ENCODE measurements around the gene ZHX3. TPM values are rescaled to one million over a fixed set of nuclear protein-coding genes. Genes with fewer than 3 reads are reported as not detected.

Gene ZHX3
- total and polyA plus RNA-seq, 4 donors, result 3.2 to 30.0 (median 8.0) TPM

- TF ChIP-seq RXRA (IDR thresholded peaks at IDR 0.05) (no peak), EGR1 (IDR thresholded peaks at IDR 0.05; ENCODE audit: low read depth in 2 of 2) (no peak), TAF1 (conservative IDR thresholded peaks at IDR 0.05) (no peak), CTCF (IDR thresholded peaks at IDR 0.05; ENCODE audit: low read depth, low read length, missing input control) (no peak), NR2F2 (IDR thresholded peaks at IDR 0.05) (no peak), GABPA (IDR thresholded peaks at IDR 0.05 in 1 of 2, conservative IDR thresholded peaks at IDR 0.05 in 1 of 2) (no peak), FOXA1 (IDR thresholded peaks at IDR 0.05) (no peak), RAD21 (IDR thresholded peaks at IDR 0.05) (no peak), FOXA2 (IDR thresholded peaks at IDR 0.05) (no peak), YY1 (IDR thresholded peaks at IDR 0.05) (no peak), SP1 (IDR thresholded peaks at IDR 0.05) (no peak), HNF4G (IDR thresholded peaks at IDR 0.05) (no peak), JUND (IDR thresholded peaks at IDR 0.05) (no peak)
- TF ChIP-seq, protein P1, sequence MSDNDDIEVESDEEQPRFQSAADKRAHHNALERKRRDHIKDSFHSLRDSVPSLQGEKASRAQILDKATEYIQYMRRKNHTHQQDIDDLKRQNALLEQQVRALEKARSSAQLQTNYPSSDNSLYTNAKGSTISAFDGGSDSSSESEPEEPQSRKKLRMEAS (IDR thresholded peaks at IDR 0.05), result no peak
- TF ChIP-seq, protein P2, sequence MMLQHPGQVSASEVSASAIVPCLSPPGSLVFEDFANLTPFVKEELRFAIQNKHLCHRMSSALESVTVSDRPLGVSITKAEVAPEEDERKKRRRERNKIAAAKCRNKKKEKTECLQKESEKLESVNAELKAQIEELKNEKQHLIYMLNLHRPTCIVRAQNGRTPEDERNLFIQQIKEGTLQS (IDR thresholded peaks at IDR 0.05), result no peak
- TF ChIP-seq, protein P3, sequence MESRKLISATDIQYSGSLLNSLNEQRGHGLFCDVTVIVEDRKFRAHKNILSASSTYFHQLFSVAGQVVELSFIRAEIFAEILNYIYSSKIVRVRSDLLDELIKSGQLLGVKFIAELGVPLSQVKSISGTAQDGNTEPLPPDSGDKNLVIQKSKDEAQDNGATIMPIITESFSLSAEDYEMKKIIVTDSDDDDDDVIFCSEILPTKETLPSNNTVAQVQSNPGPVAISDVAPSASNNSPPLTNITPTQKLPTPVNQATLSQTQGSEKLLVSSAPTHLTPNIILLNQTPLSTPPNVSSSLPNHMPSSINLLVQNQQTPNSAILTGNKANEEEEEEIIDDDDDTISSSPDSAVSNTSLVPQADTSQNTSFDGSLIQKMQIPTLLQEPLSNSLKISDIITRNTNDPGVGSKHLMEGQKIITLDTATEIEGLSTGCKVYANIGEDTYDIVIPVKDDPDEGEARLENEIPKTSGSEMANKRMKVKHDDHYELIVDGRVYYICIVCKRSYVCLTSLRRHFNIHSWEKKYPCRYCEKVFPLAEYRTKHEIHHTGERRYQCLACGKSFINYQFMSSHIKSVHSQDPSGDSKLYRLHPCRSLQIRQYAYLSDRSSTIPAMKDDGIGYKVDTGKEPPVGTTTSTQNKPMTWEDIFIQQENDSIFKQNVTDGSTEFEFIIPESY (IDR thresholded peaks at IDR 0.05), result no peak
- Histone ChIP-seq H3K4me1 (ENCODE audit: control insufficient read depth in 4 of 4, insufficient read depth in 4 of 4, low read length in 3 of 4) (peaks cover 4 to 14% (median 11%) of the 10 kb centered on the region in 4 donors), H3K36me3 (ENCODE audit: control insufficient read depth in 4 of 4, insufficient read depth in 3 of 4, low read depth in 1 of 4, low read length in 3 of 4) (peaks cover 2 to 46% (median 15%) of the 10 kb centered on the region in 4 donors), H3K27ac (ENCODE audit: low read depth in 1 of 2, low read length in 2 of 2) (no peak overlapping the region), H3K9me3 (ENCODE audit: control insufficient read depth in 4 of 4, low read length in 3 of 4) (no peaks in the 10 kb centered on the region), H3K27me3 (ENCODE audit: control insufficient read depth in 4 of 4, insufficient read depth in 4 of 4, low read length in 3 of 4) (no peaks in the 10 kb centered on the region), H3K9ac (ENCODE audit: low read depth in 1 of 2, low read length in 2 of 2) (no peak overlapping the region), H3K4me3 (ENCODE audit: low read depth in 1 of 3, low read length in 3 of 3) (no peak overlapping the region)
- 98% methylated on average over 3 of the region's 3 CpGs for WGBS
- DNase-seq (ENCODE audit: low spot score), result no peak
Observed at GRCh38 chr20:41355192-41355591, 37.7 kb upstream of the ZHX3 start.

- Histone ChIP-seq H3K27me3 (ENCODE audit: control insufficient read depth in 4 of 4, insufficient read depth in 4 of 4, low read length in 3 of 4) (no peaks in the 10 kb centered on the region), H3K9ac (ENCODE audit: low read depth in 1 of 2, low read length in 2 of 2) (no peak overlapping the region), H3K36me3 (ENCODE audit: control insufficient read depth in 4 of 4, insufficient read depth in 3 of 4, low read depth in 1 of 4, low read length in 3 of 4) (peaks cover 5 to 60% (median 21%) of the 10 kb centered on the region in 4 donors), H3K4me3 (ENCODE audit: low read depth in 1 of 3, low read length in 3 of 3) (no peak overlapping the region), H3K27ac (ENCODE audit: low read depth in 1 of 2, low read length in 2 of 2) (no peak overlapping the region), H3K9me3 (ENCODE audit: control insufficient read depth in 4 of 4, low read length in 3 of 4) (no peaks in the 10 kb centered on the region), H3K4me1 (ENCODE audit: control insufficient read depth in 4 of 4, insufficient read depth in 4 of 4, low read length in 3 of 4) (peaks cover 4 to 8% (median 6%) of the 10 kb centered on the region in 4 donors)
- no peak for TF ChIP-seq FOXA1 (IDR thresholded peaks at IDR 0.05)
- TF ChIP-seq JUND (IDR thresholded peaks at IDR 0.05), result no peak
- no peak for TF ChIP-seq HNF4A (conservative IDR thresholded peaks at IDR 0.05)
- TF ChIP-seq RAD21 (IDR thresholded peaks at IDR 0.05), result no peak
- no peak for TF ChIP-seq CTCF (IDR thresholded peaks at IDR 0.05; ENCODE audit: low read depth, low read length, missing input control)
- TF ChIP-seq RXRA (IDR thresholded peaks at IDR 0.05), result no peak
- TF ChIP-seq, protein P3 (IDR thresholded peaks at IDR 0.05), result no peak
- TF ChIP-seq YY1 (IDR thresholded peaks at IDR 0.05), result no peak
- TF ChIP-seq, protein P2 (IDR thresholded peaks at IDR 0.05), result no peak
- TF ChIP-seq FOXA2 (IDR thresholded peaks at IDR 0.05), result no peak
- TF ChIP-seq, protein P1 (IDR thresholded peaks at IDR 0.05), result no peak
- TF ChIP-seq, protein P4, sequence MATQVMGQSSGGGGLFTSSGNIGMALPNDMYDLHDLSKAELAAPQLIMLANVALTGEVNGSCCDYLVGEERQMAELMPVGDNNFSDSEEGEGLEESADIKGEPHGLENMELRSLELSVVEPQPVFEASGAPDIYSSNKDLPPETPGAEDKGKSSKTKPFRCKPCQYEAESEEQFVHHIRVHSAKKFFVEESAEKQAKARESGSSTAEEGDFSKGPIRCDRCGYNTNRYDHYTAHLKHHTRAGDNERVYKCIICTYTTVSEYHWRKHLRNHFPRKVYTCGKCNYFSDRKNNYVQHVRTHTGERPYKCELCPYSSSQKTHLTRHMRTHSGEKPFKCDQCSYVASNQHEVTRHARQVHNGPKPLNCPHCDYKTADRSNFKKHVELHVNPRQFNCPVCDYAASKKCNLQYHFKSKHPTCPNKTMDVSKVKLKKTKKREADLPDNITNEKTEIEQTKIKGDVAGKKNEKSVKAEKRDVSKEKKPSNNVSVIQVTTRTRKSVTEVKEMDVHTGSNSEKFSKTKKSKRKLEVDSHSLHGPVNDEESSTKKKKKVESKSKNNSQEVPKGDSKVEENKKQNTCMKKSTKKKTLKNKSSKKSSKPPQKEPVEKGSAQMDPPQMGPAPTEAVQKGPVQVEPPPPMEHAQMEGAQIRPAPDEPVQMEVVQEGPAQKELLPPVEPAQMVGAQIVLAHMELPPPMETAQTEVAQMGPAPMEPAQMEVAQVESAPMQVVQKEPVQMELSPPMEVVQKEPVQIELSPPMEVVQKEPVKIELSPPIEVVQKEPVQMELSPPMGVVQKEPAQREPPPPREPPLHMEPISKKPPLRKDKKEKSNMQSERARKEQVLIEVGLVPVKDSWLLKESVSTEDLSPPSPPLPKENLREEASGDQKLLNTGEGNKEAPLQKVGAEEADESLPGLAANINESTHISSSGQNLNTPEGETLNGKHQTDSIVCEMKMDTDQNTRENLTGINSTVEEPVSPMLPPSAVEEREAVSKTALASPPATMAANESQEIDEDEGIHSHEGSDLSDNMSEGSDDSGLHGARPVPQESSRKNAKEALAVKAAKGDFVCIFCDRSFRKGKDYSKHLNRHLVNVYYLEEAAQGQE (IDR thresholded peaks at IDR 0.05), result no peak
- no peak for TF ChIP-seq GABPA (IDR thresholded peaks at IDR 0.05 in 1 of 2, conservative IDR thresholded peaks at IDR 0.05 in 1 of 2)
- no peak for TF ChIP-seq SP1 (IDR thresholded peaks at IDR 0.05)
- no peak for TF ChIP-seq EGR1 (IDR thresholded peaks at IDR 0.05; ENCODE audit: low read depth in 2 of 2)
- TF ChIP-seq NR2F2 (IDR thresholded peaks at IDR 0.05), result no peak
- no peak for DNase-seq (ENCODE audit: low spot score)
Observed at GRCh38 chr20:41353530-41353929, 36.0 kb upstream of the ZHX3 start.

Data from liver (tissue), 9 donors.